HAP-1 (cell line): Measurements from ENCODE around the gene LCNL1.
"Not testable (repeated sequence)": the region's sequence is repeated elsewhere in the genome, so short reads cannot be mapped to it uniquely, and the experiment has no call there.

Source experiments
- DNase-seq, 2 experiments: peaks; one replicate each; pipeline ENCODE4 v3.0.0-alpha.2; 2016 to 2020; ENCODE audit warnings: low spot score in 2 of 2
- H3K27me3 ChIP-seq: fragments of 250-450 bp; sonication (Bioruptor Pico); 2 replicates; pipeline ENCODE4 v1.5.1; 2020; ENCODE audit warnings: low read depth, mild to moderate bottlenecking, moderate library complexity
- H3K36me3 ChIP-seq: fragments of 250-450 bp; sonication (Bioruptor Pico); replicated peaks from 2 replicates; pipeline ENCODE4 v1.5.1; 2020; ENCODE audit warnings: mild to moderate bottlenecking
- H3K4me1 ChIP-seq: fragments of 250-450 bp; sonication (Bioruptor Pico); 2 replicates; pipeline ENCODE4 v1.5.1; 2020; ENCODE audit warnings: mild to moderate bottlenecking
- H3K4me3 ChIP-seq: fragments of 250-450 bp; sonication (Bioruptor Pico); 2 replicates; pipeline ENCODE4 v1.5.1; 2020; ENCODE audit warnings: mild to moderate bottlenecking, moderate library complexity
- H3K9me3 ChIP-seq: fragments of 250-450 bp; sonication (Bioruptor Pico); 2 replicates; pipeline ENCODE4 v1.5.1; 2020; ENCODE audit warnings: mild to moderate bottlenecking, moderate library complexity
- in situ Hi-C: fragments of 300-500 bp; cut with MboI; formaldehyde crosslinking; loops from 3 replicates; pipeline ENCODE4 v1.14.3; 2020; ENCODE audit warnings: low sequenced_read_pairs, inconsistent platforms, mixed read lengths

LCNL1 gene

DNA sequence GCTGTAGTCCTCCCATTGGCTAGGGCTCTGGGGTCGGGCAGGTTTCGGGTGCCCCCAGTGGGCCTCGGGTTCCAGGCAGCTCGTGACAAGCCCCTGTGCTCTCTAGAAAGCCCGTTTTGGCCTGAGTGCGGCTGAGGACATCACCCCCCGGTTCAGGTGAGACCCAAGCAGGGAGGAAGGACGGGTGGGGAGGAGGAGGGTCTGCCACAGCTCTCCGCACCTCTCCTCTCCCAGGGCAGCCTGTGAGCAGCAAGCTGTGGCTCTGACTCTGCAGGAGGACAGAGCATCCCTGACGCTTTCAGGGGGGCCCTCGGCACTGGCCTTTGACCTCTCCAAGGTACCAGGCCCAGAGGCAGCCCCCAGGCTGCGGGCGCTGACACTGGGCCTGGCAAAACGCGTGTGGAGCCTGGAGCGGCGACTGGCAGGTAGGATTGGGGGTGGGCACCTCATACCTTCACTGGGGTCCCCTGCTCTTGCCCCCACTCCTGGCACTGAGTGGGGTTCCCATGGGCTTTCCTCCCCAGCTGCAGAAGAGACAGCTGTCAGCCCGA is 10.1 kb downstream of the LCNL1 start:
- in situ Hi-C loops = no loop called here
- H3K36me3 ChIP-seq = peaks cover 16% of the 10 kb centered on the region
- H3K9me3 ChIP-seq = peaks cover 2% of the 10 kb centered on the region; the same call in 1 of the 2 replicates
- peak overlapping the region; percentile 82 for H3K4me3 ChIP-seq
- no peak for DNase-seq
- no peaks in the 10 kb centered on the region; the same call in 1 of the 2 replicates for H3K27me3 ChIP-seq
- H3K4me1 ChIP-seq = peaks cover 4% of the 10 kb centered on the region; the same call in 1 of the 2 replicates

DNA sequence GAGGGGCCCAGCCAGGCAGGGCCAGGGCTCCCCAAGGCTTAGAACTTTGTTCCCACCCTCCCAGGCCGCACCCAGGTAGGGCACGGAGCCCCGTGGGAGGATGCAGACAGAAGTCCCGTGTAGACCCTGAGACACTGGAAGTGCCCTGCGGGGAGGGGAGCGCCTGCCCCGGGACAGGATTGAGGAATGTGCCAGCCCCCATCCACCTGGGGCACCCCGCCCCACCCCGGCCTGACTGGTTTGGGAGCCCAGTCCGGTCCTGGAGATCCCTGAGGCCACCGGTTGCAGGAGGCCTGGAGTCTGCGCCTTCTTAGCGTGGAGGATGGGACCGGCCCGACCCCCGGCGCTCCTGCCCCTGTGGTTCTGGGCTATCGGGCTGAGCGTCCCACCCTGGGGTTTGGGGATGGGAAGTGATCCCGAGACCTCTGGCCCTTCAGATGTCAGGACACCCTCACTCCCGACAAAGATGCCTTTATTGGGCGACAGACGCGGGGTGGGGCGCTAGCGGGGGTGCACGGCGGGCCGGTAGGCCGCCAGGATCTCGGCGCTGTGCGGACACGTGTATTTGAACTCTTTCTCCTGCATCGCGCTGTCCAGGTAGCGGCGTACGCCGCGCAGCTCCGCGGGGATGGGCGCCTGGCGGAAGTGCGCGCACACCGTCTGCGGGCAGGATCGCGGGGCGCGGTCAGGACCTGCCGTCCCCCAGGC is 11.5 kb downstream of the LCNL1 start:
- Histone ChIP-seq H3K4me3 (no peak overlapping the region), H3K4me1 (peaks cover 4% of the 10 kb centered on the region; the same call in 1 of the 2 replicates), H3K9me3 (peaks cover 2% of the 10 kb centered on the region; the same call in 1 of the 2 replicates), H3K27me3 (no peaks in the 10 kb centered on the region; the same call in 1 of the 2 replicates), H3K36me3 (peaks cover 16% of the 10 kb centered on the region)
- DNase-seq = no peak
- in situ Hi-C loops = no loop called here

DNA sequence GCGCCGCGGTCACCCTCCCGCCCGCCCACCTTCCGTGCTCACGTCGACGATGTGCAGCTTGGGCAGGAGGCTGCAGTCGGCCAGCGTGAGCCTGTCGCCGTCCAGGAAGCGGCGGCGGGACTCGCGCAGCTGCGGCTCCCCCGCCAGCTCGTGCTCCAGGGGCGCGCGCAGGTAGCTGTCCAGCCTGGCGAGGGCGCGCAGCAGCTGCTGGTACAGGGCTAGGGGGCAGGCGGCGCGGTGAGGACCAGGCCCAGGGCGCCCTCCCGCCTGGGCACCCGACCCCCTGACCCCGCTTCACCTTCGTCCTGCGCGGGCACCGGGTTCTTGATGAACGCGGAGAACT is 12.1 kb downstream of the LCNL1 start:
- Histone ChIP-seq H3K27me3 (no peaks in the 10 kb centered on the region; the same call in 1 of the 2 replicates), H3K9me3 (peaks cover 2% of the 10 kb centered on the region; the same call in 1 of the 2 replicates), H3K4me3 (no peak overlapping the region), H3K4me1 (peaks cover 4% of the 10 kb centered on the region; the same call in 1 of the 2 replicates), H3K36me3 (peaks cover 16% of the 10 kb centered on the region)
- no peak for DNase-seq
- in situ Hi-C loops = no loop called here

DNA sequence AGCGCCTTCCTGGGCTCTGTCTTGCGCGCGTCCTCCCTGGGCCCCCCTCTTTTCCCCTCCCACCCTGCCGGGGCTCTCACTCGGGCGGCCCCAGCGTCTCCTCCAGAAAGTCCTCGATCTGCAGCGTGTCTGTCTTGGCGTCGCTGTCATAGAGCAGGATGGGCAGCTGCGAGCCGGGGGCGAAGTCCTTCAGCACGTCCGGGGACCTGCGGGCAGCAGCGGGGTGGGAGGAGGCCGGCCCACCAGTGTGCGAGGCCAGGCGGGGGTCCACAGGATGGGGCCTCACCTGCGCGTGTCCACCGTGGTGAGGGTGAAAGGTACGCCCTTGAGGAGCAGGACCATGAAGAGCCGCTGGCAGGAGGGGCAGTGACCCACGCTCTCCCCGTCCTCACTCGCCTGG is 12.6 kb downstream of the LCNL1 start:
- peaks cover 2% of the 10 kb centered on the region; the same call in 1 of the 2 replicates for H3K9me3 ChIP-seq
- in situ Hi-C loops = no loop called here
- H3K36me3 ChIP-seq = peaks cover 16% of the 10 kb centered on the region
- H3K4me1 ChIP-seq = peaks cover 4% of the 10 kb centered on the region; the same call in 1 of the 2 replicates
- no peak overlapping the region for H3K4me3 ChIP-seq
- H3K27me3 ChIP-seq = no peaks in the 10 kb centered on the region; the same call in 1 of the 2 replicates
- no peak for DNase-seq

DNA sequence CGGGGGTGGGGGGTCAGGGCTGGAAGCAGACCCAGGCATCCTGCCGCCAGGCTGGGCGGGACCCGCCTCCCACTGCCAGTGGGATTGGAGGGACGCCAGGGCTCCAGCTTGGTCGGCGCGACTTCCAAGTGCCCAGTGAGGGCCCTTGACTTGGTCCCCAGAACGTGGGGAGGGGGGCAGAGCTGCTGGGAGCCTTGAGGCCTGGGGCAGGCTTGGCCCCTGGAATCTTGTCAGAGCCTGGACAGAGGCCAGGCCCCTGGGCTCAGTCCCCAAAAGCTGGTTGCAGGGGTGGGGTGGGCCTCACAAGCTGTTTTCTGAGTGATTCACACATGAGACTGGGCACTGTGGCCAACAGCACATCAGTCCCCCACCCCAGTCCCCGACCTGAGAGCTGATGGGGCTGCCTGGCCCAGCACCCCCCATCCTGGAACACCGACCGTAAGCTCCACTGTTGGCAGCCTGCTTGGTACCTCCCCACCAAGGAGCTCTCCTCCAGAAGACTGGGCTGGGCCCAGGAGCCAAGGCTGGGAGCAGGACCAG is 13.0 kb downstream of the LCNL1 start:
- in situ Hi-C loops = no loop called here
- H3K4me1 ChIP-seq = peaks cover 4% of the 10 kb centered on the region; the same call in 1 of the 2 replicates
- H3K27me3 ChIP-seq = no peaks in the 10 kb centered on the region; the same call in 1 of the 2 replicates
- H3K9me3 ChIP-seq = peaks cover 2% of the 10 kb centered on the region; the same call in 1 of the 2 replicates
- H3K4me3 ChIP-seq = no peak overlapping the region
- peak in 1 of 2 experiments; percentile 36 for DNase-seq
- peaks cover 16% of the 10 kb centered on the region for H3K36me3 ChIP-seq

DNA sequence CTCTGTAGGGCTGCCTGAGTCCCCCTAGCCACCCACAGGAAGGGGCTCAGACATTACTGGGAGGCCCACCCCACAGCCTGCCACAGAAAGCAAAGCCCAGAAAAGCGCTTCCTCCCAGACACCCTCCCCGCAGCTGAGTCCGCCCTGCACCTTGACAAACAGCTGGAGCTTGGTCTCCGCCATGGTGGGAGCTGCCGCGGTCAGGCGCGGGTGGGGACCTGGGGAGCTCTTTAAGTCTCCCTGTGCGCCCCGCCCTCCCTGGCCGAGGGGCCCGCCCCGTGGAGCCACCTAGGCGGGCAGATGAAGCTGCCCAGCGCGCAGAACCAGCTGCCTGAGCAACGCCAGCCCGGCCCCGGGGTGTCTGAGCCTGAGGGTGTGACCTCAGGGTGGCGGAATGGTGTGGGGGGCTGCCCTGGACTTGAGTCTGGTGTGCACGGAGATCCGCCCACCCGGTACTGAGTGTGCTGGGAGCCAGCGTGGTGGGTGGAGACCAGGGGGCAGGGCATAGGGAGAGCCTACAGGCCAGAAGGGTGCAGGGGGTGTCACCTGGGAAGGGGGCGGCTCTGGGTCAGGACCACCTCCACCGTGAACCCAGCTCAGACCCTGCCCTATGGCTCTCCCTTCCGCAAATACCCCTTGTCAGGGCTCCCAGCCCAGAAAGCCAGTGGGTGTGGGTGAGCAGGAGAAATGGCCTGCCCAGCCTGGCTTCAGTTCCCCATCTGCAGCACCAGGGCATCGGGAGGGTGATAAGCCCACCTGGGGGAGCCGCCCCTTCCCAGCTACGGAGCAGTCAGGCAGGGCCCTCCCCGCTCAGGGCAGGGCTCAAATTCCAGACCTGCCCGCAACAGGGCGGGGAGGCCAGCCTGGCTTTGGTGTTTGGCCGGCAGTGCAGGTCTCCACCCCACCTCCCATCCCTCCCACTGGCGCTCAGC is 13.8 kb downstream of the LCNL1 start, which contains the start of gene CLIC3:
Gene CLIC3, minus strand, starts transcription at position 208 of the 932 bp plus-strand sequence. Its CDS starts 25 bp downstream, at position 183.
- H3K36me3 ChIP-seq = peaks cover 16% of the 10 kb centered on the region
- DNase-seq = peak in 1 of 2 experiments; percentile 56
- H3K9me3 ChIP-seq = no peaks in the 10 kb centered on the region; the same call in 1 of the 2 replicates
- peaks cover 4% of the 10 kb centered on the region; the same call in 1 of the 2 replicates for H3K4me1 ChIP-seq
- H3K4me3 ChIP-seq = no peak within 1 kb of the TSS
- no peaks in the 10 kb centered on the region; the same call in 1 of the 2 replicates for H3K27me3 ChIP-seq
- in situ Hi-C loops = no loop called here

DNA sequence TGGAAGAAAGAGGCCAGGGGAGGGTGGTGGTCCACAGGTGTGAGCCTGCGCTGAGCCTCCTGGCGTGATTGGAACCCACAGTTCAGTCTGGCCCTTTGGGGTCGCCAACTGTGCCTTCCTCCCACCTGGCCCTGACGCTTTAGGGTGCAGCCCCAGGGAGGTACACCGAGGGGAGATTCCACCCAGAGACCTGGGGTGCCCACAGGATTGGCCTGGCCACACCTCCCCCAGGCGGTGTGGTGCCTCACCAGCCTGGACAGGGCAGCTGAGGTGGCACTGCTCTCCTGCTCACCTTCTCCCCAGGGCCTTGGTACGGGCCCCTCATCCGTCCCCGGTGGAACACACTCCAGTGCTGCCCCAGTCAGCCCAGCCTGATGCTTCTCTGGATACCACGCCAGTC is 14.6 kb downstream of the LCNL1 start:
- H3K36me3 ChIP-seq = peaks cover 16% of the 10 kb centered on the region
- in situ Hi-C loops = no loop called here
- DNase-seq = no peak
- no peaks in the 10 kb centered on the region for H3K9me3 ChIP-seq
- peaks cover 4% of the 10 kb centered on the region; the same call in 1 of the 2 replicates for H3K4me1 ChIP-seq
- no peak overlapping the region for H3K4me3 ChIP-seq
- no peaks in the 10 kb centered on the region; the same call in 1 of the 2 replicates for H3K27me3 ChIP-seq

DNA sequence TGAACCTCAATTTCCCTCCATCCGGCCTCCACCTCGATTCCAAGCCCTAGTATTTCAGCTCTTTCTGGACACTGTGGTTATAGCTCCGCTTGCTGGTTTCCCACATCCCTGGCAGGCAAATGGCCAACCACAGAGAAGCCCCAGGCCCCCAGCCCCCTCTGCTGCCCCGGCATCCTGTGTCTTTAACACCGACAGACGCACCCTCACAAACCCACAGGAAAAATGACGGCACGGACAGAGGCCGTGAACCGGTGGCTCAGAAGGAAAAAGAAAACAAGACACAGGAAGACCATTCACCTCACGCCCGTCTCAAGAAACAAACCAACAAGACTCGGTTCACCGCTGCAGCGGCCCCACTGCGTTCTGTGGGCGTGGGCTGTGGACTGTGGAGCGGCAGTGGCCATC is 15.0 kb downstream of the LCNL1 start:
- peaks cover 4% of the 10 kb centered on the region; the same call in 1 of the 2 replicates for H3K4me1 ChIP-seq
- H3K4me3 ChIP-seq = no peak overlapping the region
- no peaks in the 10 kb centered on the region; the same call in 1 of the 2 replicates for H3K27me3 ChIP-seq
- in situ Hi-C loops = no loop called here
- peak in 1 of 2 experiments; percentile 30 for DNase-seq
- H3K36me3 ChIP-seq = peaks cover 16% of the 10 kb centered on the region
- no peaks in the 10 kb centered on the region for H3K9me3 ChIP-seq

DNA sequence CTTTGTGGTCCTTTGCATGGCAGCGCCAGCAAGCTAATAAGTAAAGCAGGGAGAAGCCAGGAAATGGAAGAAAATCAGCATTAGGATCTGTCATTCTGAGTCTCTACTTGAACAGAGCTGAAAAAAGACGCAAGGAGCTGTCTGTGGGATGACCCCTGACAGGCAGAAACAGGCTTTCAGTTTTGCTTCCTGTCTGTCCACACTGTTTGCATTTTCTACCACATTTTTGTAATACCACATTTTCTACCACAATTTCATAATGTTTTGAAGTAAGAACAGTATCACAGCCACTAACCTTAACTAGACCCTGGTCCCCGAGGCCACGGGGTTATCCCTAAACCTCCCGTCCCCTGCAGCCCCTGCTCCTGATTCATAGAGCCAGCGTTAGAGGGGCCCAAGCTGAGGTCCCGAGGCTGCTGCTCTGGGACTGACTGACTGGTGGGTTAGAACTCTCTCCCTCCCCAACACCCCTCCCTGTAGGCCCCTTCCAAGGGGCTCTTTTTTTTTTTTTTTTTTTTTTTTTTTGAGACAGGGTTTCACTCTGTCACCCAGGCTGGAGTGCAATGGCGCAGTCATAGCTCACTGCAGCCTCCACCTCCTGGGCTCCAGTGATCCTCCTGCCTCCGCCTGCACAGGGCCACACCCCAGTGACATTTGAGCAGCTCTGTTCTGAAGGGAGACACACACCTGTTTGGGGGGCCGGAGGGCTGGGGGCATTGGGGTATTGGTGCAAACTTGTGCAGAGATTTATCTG is 17.6 kb downstream of the LCNL1 start:
- no peak overlapping the region for H3K4me3 ChIP-seq
- peaks cover 4% of the 10 kb centered on the region; the same call in 1 of the 2 replicates for H3K4me1 ChIP-seq
- no peak for DNase-seq
- H3K36me3 ChIP-seq = no peaks in the 10 kb centered on the region
- in situ Hi-C loops = no loop called here
- no peaks in the 10 kb centered on the region; the same call in 1 of the 2 replicates for H3K27me3 ChIP-seq
- H3K9me3 ChIP-seq = 0 out of 2 replicates have a peak, but pooled peaks cover 6% of the 10 kb centered on the region

DNA sequence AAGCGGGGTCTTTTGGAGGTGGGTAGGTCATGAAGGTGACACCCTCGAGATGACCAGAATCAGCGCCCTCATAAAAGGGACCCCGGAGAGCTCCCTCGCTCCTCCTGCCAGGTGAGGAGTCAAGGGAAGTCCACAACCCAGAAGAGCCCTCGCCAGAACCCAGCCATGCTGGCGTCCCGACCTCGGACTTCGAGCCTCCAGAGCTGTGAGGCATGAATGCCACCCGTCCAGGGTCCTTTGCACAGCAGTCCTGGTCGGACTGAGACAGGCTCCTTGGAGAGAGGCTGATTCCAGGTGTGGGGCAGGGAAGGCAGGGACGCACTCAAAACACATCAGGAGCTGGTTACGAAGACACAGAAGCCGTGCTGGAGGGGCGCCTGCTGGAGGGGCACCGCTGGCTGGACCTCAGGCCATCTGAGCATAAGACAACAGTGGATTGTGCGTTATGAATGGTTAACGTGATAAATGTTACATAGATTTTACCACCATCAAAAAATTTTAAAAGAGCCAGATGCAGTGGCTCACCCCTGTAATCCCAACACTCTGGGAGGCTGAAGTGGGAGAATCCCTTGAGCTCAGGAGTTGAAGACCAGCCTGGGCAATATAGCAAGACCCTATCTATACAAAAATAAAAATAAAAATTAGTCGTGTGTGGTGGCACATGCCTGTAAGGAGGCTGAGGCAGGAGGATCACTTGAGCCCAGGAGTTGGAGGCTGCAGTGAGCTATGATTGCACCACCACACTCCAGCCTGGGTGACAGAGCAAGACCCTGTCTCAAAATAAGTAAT is 19.3 kb downstream of the LCNL1 start:
- Histone ChIP-seq H3K4me3 (no peak overlapping the region), H3K9me3 (0 out of 2 replicates have a peak, but pooled peaks cover 6% of the 10 kb centered on the region), H3K36me3 (no peaks in the 10 kb centered on the region), H3K27me3 (no peaks in the 10 kb centered on the region; the same call in 1 of the 2 replicates), H3K4me1 (no peaks in the 10 kb centered on the region)
- in situ Hi-C loops = no loop called here
- no peak for DNase-seq

DNA sequence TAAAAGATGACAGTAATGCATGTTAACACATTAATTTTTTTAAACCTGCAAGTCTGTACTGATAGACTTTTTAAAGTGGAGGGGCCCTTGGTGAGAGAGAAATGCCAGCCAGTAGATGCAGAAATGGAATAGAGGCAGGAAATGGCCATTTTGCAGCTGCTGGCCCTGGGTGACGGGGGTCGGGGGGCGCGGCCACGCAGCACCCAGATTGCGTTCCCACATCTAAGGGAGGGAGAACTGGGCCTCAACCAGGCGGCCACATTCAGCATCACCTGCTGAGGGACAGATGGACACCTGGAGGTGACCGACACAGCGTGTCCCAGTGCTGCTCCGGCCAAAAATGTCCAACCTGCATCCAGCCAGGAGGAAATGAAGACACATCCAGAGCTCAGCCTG is 19.9 kb downstream of the LCNL1 start:
- Histone ChIP-seq H3K4me1 (no peaks in the 10 kb centered on the region), H3K27me3 (no peaks in the 10 kb centered on the region; the same call in 1 of the 2 replicates), H3K4me3 (no peak overlapping the region), H3K9me3 (0 out of 2 replicates have a peak, but pooled peaks cover 6% of the 10 kb centered on the region), H3K36me3 (no peaks in the 10 kb centered on the region)
- no peak for DNase-seq
- in situ Hi-C loops = no loop called here

DNA sequence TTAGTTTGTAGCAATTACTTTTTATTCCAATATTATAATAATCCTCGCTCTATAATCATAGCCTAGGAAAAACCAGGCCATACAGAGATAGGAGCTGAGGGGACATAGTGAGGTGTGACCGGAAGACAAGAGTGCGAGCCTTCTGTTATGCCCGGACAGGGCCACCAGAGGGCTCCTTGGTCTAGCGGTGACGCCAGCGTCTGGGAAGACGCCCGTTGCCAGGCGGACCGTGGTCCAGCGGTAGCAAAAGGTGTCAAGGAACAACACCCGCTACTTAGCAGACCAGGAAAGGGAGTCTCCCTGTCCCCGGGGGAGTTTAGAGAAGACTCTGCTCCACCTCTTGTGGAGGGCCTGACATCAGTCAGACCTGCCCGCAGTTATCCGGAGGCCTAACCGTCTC is 21.5 kb downstream of the LCNL1 start:
- H3K9me3 ChIP-seq, in situ Hi-C loops: not testable (repeated sequence)

More for the DNA sequence above, 21.5 kb downstream of the LCNL1 start:
- H3K4me3 ChIP-seq, H3K27me3 ChIP-seq, H3K36me3 ChIP-seq, H3K4me1 ChIP-seq: not testable (repeated sequence)
- peak in 1 of 2 experiments; percentile 65 for DNase-seq
